CD4-positive, alpha-beta memory T cell (primary cell): ENCODE data around the gene RNASEH2B. TPM values are rescaled to one million over a fixed set of nuclear protein-coding genes. Genes with fewer than 3 reads are reported as not detected.

Experiments used
- CTCF ChIA-PET: fragments of 350-600 bp; sonication (Branson Sonifier 250); formaldehyde crosslinking; loops from one replicate; lab custom pipeline; 2021; ENCODE audit warnings: inconsistent platforms; ENCODE audit not compliant: partially characterized antibody; lab: Charles Lee
- POLR2A ChIA-PET: fragments of 350-600 bp; sonication (Branson Sonifier 250); formaldehyde crosslinking; loops from one replicate; lab custom pipeline; 2021; ENCODE audit not compliant: partially characterized antibody; lab: Charles Lee
- DNase-seq, 5 donors: peaks; one replicate each; pipeline versions ENCODE4 v3.0.0 to v3.0.0-alpha.2; 2020 to 2022; ENCODE audit warnings: mixed read lengths in 1 of 5
- H3K27ac ChIP-seq: one replicate; pipeline ENCODE4 v1.7.0; 2013; ENCODE audit warnings: low read depth, low read length
- H3K27me3 ChIP-seq: 2 replicates; pipeline ENCODE4 v1.7.0; 2013; ENCODE audit warnings: mild to moderate bottlenecking, low read length, moderate library complexity; ENCODE audit not compliant: insufficient read depth
- H3K36me3 ChIP-seq: 2 replicates; pipeline ENCODE4 v1.7.0; 2013; ENCODE audit warnings: mild to moderate bottlenecking, low read length, moderate library complexity; ENCODE audit not compliant: insufficient read depth
- H3K4me1 ChIP-seq: 2 replicates; pipeline ENCODE4 v1.7.0; 2013; ENCODE audit warnings: mild to moderate bottlenecking, low read length, moderate library complexity; ENCODE audit not compliant: insufficient read depth
- H3K4me3 ChIP-seq, 2 donors: one replicate each; pipeline ENCODE4 v1.7.0; 2013; ENCODE audit warnings: low read length in 2 of 2, mild to moderate bottlenecking in 1 of 2
- H3K9me3 ChIP-seq, 2 donors: one replicate each; pipeline ENCODE4 v1.7.0; 2013; ENCODE audit warnings: low read length in 2 of 2, control low read depth in 1 of 2; ENCODE audit not compliant: control insufficient read depth in 1 of 2
- H3K27ac Mint-ChIP-seq, 7 donors: one replicate each; pipeline ENCODE4 v1.8.0; 2020 to 2021; ENCODE audit warnings: mixed read lengths in 7 of 7, mild to moderate bottlenecking in 6 of 7, inconsistent platforms in 3 of 7, moderate library complexity in 3 of 7
- H3K27me3 Mint-ChIP-seq, 2 donors: one replicate each; pipeline ENCODE4 v1.8.0; 2020 to 2021; ENCODE audit warnings: mixed read lengths in 2 of 2
- H3K36me3 Mint-ChIP-seq, 2 donors: one replicate each; pipeline ENCODE4 v1.8.0; 2020 to 2021; ENCODE audit warnings: mixed read lengths in 2 of 2, inconsistent platforms in 1 of 2, mild to moderate bottlenecking in 1 of 2
- H3K4me1 Mint-ChIP-seq, 4 donors: one replicate each; pipeline ENCODE4 v1.8.0; 2020 to 2021; ENCODE audit warnings: mixed read lengths in 4 of 4, mild to moderate bottlenecking in 1 of 4
- H3K4me3 Mint-ChIP-seq, 8 donors: one replicate each; pipeline ENCODE4 v1.8.0; 2020 to 2021; ENCODE audit warnings: mixed read lengths in 8 of 8, mild to moderate bottlenecking in 7 of 8, moderate library complexity in 6 of 8, inconsistent platforms in 3 of 8
- H3K9me3 Mint-ChIP-seq, 8 donors: one replicate each; pipeline ENCODE4 v1.8.0; 2020 to 2021; ENCODE audit warnings: mixed read lengths in 8 of 8, mild to moderate bottlenecking in 5 of 8, inconsistent platforms in 3 of 8, moderate library complexity in 1 of 8
- intact Hi-C: fragments of 100-400 bp; cut with micrococcal nuclease; formaldehyde crosslinking; loops from one replicate; pipeline ENCODE4 v1.15.1; 2023
- polyA plus RNA-seq, 2 donors: library from polyadenylated mRNA; unstranded; fragments of 300-500 nt; fragmentation: Illumina TruSeq; gene quantifications; one replicate each; pipeline ENCODE4 v1.2.3, GENCODE V29; 2021
- total RNA-seq, 2 experiments: library from RNA; stranded (reverse); gene quantifications; one replicate each; pipeline ENCODE4 v1.2.3, GENCODE V29; 2021

Gene RNASEH2B
- total and polyA plus RNA-seq, 4 experiments from 2014 or later = 88.9 to 133 (median 103) TPM

DNA sequence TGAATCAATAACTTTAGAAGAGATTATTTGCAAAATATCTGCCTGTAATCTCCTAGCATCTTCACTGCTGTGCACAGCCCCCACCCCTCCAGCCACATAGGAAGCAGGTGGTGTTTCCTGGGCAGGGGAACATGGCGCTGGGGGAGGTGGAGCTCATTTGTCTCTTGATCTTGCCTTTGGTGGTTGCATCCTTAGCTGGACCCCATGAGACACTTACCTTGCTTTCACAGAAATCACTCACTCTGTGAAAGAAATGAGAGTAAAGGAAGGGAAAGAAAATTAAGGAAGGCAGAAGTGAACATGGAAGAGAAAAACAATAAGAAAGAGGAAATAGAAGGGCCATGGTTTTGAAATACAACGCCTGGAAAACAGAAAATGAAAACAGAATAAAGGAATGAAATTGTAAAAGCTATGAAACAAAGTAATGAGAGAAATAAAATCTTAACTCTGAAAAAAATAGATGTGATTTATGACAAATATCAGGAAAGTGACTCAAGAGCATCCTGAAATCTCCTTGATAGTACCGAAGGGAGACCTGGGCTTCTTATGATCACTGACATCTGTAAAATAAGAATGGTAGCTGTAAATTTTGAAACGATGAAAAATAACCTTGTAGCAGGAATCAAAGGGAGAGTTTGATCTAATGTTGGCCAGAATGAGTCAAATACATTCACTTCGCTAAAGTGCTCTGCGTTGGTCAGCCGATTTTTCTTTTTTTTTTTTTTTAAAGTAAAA lies 17.2 kb upstream of the RNASEH2B start:
- peak overlapping the region in 1 of 2 donors; percentile 29 for H3K4me3 ChIP-seq
- Mint-ChIP-seq H3K36me3 (peaks cover 0 to 6% of the 10 kb centered on the region in 2 donors), H3K4me3 (peak overlapping the region; percentile 77 to 91 (median 84)), H3K27ac (peak overlapping the region; percentile 78 to 99 (median 95)), H3K27me3 (peaks cover 0 to 2% of the 10 kb centered on the region in 2 donors), H3K4me1 (peaks cover 35 to 46% (median 39%) of the 10 kb centered on the region in 4 donors), H3K9me3 (peaks cover 0 to 3% (median 0%) of the 10 kb centered on the region in 8 donors)
- H3K4me1 ChIP-seq = peaks cover 45% of the 10 kb centered on the region
- intact Hi-C loops = loop anchor here (2.0 to 5.0 kb wide), 4 partner anchors 525 to 1100 kb away; partner anchors contain the start of genes KPNA3 and TRIM13
- H3K27me3 ChIP-seq = no peaks in the 10 kb centered on the region
- DNase-seq = peak; percentile 38 to 69 (median 51)
- peak overlapping the region; percentile 56 for H3K27ac ChIP-seq
- H3K9me3 ChIP-seq = no peaks in the 10 kb centered on the region
- CTCF ChIA-PET = interaction anchor here (0.7 to 6.1 kb wide), 14 partner anchors 10 to 916 kb away, joined by 3 to 70 read pairs (median 4); partner anchors contain the start of genes RNASEH2B and TRIM13
- POLR2A ChIA-PET = interaction anchor here (0.6 to 6.0 kb wide), 21 partner anchors 8 to 1449 kb away, joined by 3 to 181 read pairs (median 5); partner anchors contain the start of genes CAB39L, INTS6, KPNA3 and RNASEH2B
- H3K36me3 ChIP-seq = no peaks in the 10 kb centered on the region

DNA sequence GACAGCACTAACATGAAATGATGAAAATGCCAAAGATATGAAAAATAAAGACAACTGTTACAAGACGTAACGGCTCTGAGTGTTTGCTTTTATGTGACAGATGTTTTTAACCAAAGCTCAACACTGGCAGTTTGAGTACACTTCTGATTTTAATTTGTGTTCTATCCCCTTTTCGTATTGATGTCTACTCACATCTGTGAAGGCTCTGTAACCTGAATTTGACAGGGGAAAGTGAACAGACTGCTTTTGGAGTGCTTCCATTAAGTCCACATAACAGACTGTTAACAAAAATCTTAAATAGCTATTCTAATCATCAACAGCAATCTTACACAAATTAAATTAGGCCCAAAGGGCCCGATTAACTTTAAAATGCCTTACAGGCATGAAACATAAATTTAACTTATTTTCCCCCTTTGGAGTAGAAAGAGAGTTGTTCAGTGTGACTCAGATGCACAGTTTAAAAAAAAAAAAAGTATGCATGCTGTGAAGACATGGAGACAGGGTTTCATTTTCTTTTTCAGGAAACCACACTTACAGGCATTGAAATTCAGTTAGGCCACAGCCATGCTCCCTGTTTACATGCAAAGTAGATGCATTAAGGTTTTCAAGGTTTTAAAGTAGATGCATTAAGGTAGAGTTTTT lies 16.3 kb upstream of the RNASEH2B start:
- Mint-ChIP-seq H3K4me3 (peak overlapping the region; percentile 69 to 85 (median 82)), H3K4me1 (peaks cover 35 to 46% (median 39%) of the 10 kb centered on the region in 4 donors)
- intact Hi-C loops = loop anchor here (1.0 to 5.0 kb wide), 6 partner anchors 16 to 1101 kb away; partner anchors contain the start of genes KPNA3, RNASEH2B and TRIM13

DNA sequence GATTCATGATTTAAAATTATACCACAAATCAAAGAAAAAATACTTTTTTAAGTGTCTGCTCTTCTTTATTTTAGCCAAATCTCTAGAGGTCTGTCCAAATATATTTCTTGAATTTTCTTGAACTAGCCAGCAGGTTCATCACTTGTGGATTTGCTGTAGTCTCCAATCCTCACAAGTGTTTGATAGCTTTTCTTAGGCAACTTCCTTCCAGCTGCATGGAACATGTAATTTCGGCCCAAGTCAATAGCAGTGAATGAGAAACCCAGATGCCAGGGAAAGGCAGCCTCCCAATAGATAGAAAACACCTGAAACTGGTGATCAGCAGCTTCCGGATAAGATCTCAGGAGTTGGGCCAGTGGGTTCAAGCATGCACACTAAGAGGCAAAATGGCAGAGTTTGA lies 15.6 kb upstream of the RNASEH2B start:
- Mint-ChIP-seq H3K27ac (peak overlapping the region; percentile 78 to 97 (median 95)), H3K36me3 (peaks cover 0 to 6% of the 10 kb centered on the region in 2 donors), H3K4me1 (peaks cover 35 to 45% (median 39%) of the 10 kb centered on the region in 4 donors), H3K4me3 (peak overlapping the region in 6 of 8 donors; percentile 17 to 85 (median 64)), H3K27me3 (no peaks in the 10 kb centered on the region), H3K9me3 (peaks cover 0 to 3% (median 0%) of the 10 kb centered on the region in 8 donors)
- Histone ChIP-seq H3K4me3 (no peak overlapping the region), H3K27ac (peak overlapping the region; percentile 69), H3K36me3 (no peaks in the 10 kb centered on the region), H3K27me3 (no peaks in the 10 kb centered on the region), H3K9me3 (no peaks in the 10 kb centered on the region), H3K4me1 (peaks cover 45% of the 10 kb centered on the region)
- CTCF ChIA-PET = interaction anchor here (1.3 to 6.1 kb wide), 6 partner anchors 12 to 897 kb away, joined by 3 to 70 read pairs (median 12); partner anchors contain the start of genes RNASEH2B and TRIM13
- no peak for DNase-seq
- POLR2A ChIA-PET = interaction anchor here (0.7 to 6.0 kb wide), 10 partner anchors 9 to 1450 kb away, joined by 3 to 181 read pairs (median 9); partner anchors contain the start of genes CAB39L, RNASEH2B, SETDB2 and TRIM13
- intact Hi-C loops = loop anchor here (5.0 kb wide), 2 partner anchors 527 to 897 kb away; partner anchors contain the start of gene TRIM13

More for the DNA sequence above, 16.3 kb upstream of the RNASEH2B start:
- peaks cover 0 to 6% of the 10 kb centered on the region in 2 donors for H3K36me3 Mint-ChIP-seq
- no peaks in the 10 kb centered on the region for H3K9me3 ChIP-seq
- H3K9me3 Mint-ChIP-seq = peaks cover 0 to 3% (median 0%) of the 10 kb centered on the region in 8 donors
- H3K27ac ChIP-seq = peak overlapping the region; percentile 69
- H3K4me1 ChIP-seq = peaks cover 45% of the 10 kb centered on the region
- ChIA-PET POLR2A (interaction anchor here (0.7 to 6.0 kb wide), 19 partner anchors 9 to 1450 kb away, joined by 3 to 181 read pairs (median 6); partner anchors contain the start of genes CAB39L, INTS6, KPNA3 and RNASEH2B), CTCF (interaction anchor here (1.0 to 6.1 kb wide), 10 partner anchors 12 to 917 kb away, joined by 3 to 70 read pairs (median 6); partner anchors contain the start of genes RNASEH2B and TRIM13)
- H3K4me3 ChIP-seq = peak overlapping the region; percentile 42 to 50
- DNase-seq = peak; percentile 43 to 71 (median 59)
- no peaks in the 10 kb centered on the region for H3K27me3 ChIP-seq
- H3K27ac Mint-ChIP-seq = peak overlapping the region; percentile 78 to 97 (median 95)
- H3K27me3 Mint-ChIP-seq = peaks cover 0 to 2% of the 10 kb centered on the region in 2 donors
- no peaks in the 10 kb centered on the region for H3K36me3 ChIP-seq

DNA sequence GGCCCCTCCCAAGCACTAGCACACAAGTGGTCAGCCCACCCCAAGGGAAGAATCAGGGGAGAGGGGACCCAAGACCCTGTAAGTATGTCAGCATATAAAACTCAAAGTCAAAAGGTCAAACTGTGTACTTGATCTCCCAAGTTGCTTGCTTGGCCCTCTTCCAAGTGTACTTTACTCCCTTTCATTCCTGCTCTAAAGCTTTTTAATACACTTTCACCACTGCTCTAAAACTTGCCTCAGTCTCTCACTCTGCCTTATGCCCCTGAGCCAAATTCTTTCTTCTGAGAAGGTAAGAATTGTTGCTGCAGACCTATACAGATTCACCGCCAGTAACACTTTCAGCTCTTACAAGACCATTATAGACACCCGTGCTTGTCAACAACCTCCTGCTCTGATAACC lies 15.1 kb upstream of the RNASEH2B start:
- POLR2A ChIA-PET = interaction anchor here (0.9 to 6.0 kb wide), 6 partner anchors 8 to 1451 kb away, joined by 3 to 181 read pairs (median 12); partner anchors contain the start of genes CAB39L, RNASEH2B, SETDB2 and TRIM13

DNA sequence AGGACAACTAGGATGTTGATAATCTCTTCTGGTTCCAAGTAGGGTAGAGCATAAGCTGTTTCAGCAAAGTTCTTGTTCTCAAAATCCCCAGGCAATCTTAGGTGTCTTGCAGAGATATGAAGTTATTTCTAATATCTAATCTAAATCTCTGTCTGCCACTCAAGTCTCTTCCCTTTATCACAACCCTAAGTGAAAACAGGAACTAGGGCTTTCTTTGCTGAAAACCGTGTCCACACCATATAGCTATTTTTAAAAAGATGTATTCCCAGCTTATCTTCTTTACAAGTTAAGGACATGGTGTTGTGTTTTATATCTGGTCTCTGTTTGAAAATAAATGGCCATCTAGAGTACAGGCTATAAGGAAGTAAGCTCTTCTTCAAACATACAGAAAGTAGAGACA lies 11.3 kb upstream of the RNASEH2B start:
- peaks cover 0 to 4% of the 10 kb centered on the region in 2 donors for H3K36me3 Mint-ChIP-seq
- no peak for DNase-seq
- H3K27me3 Mint-ChIP-seq = no peaks in the 10 kb centered on the region
- ChIA-PET CTCF (interaction anchor here (1.5 to 2.1 kb wide), 2 partner anchors 13 to 18 kb away, joined by 3 to 13 read pairs; no protein-coding TSS in a partner anchor), POLR2A (no interaction called here)
- Histone ChIP-seq H3K9me3 (no peaks in the 10 kb centered on the region), H3K27ac (no peak overlapping the region), H3K36me3 (no peaks in the 10 kb centered on the region), H3K27me3 (no peaks in the 10 kb centered on the region), H3K4me1 (peaks cover 15% of the 10 kb centered on the region), H3K4me3 (no peak overlapping the region)
- no peak overlapping the region for H3K4me3 Mint-ChIP-seq
- peaks cover 13 to 17% (median 15%) of the 10 kb centered on the region in 4 donors for H3K4me1 Mint-ChIP-seq
- peaks cover 0 to 3% (median 0%) of the 10 kb centered on the region in 8 donors for H3K9me3 Mint-ChIP-seq
- intact Hi-C loops = no loop called here
- no peak overlapping the region for H3K27ac Mint-ChIP-seq

More for the DNA sequence above, 15.1 kb upstream of the RNASEH2B start:
- peak overlapping the region in 3 of 8 donors; percentile 24 to 58 (median 41) for H3K4me3 Mint-ChIP-seq
- DNase-seq = no peak
- no peak overlapping the region for H3K4me3 ChIP-seq
- H3K27ac ChIP-seq = no peak overlapping the region
- H3K27ac Mint-ChIP-seq = peak overlapping the region; percentile 78 to 96 (median 95)
- no peaks in the 10 kb centered on the region for H3K27me3 Mint-ChIP-seq
- H3K4me1 ChIP-seq = peaks cover 45% of the 10 kb centered on the region
- H3K27me3 ChIP-seq = no peaks in the 10 kb centered on the region
- intact Hi-C loops = loop anchor here (5.0 kb wide), 2 partner anchors 527 to 897 kb away; partner anchors contain the start of gene TRIM13
- peaks cover 0 to 6% of the 10 kb centered on the region in 2 donors for H3K36me3 Mint-ChIP-seq
- H3K4me1 Mint-ChIP-seq = peaks cover 35 to 41% (median 39%) of the 10 kb centered on the region in 4 donors
- H3K9me3 ChIP-seq = no peaks in the 10 kb centered on the region
- CTCF ChIA-PET = interaction anchor here (1.3 to 6.1 kb wide), 4 partner anchors 11 to 897 kb away, joined by 3 to 70 read pairs (median 14); partner anchors contain the start of gene TRIM13
- H3K9me3 Mint-ChIP-seq = peaks cover 0 to 3% (median 0%) of the 10 kb centered on the region in 8 donors
- no peaks in the 10 kb centered on the region for H3K36me3 ChIP-seq

DNA sequence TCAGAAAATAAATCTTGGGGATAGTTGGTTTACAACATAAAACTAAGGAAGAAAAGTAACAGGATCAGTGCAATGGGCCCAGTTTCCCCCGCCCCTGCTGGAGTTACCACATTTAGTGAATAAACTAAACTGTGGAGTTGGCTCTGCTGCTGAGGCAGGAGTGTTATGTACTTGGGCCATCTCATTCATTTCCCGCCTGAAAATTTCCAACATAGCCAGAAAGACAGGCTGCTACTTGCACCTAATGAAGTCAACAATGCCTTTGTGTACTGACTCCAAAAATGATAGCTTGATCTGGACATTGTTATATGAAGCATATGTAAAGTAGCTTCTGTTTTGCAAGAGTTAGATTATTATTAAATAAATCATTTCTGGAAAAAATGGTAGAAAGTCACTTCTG lies 7.9 kb upstream of the RNASEH2B start:
- Mint-ChIP-seq H3K27ac (no peak overlapping the region), H3K27me3 (no peaks in the 10 kb centered on the region), H3K9me3 (no peaks in the 10 kb centered on the region), H3K4me3 (no peak overlapping the region), H3K4me1 (no peaks in the 10 kb centered on the region), H3K36me3 (no peaks in the 10 kb centered on the region)
- no peak for DNase-seq
- H3K9me3 ChIP-seq = no peaks in the 10 kb centered on the region
- POLR2A ChIA-PET = interaction anchor here (2.0 kb wide), 1 partner anchor 8 kb away, joined by 9 read pairs; no protein-coding TSS in a partner anchor
- no peak overlapping the region for H3K27ac ChIP-seq
- no peaks in the 10 kb centered on the region for H3K36me3 ChIP-seq
- no peak overlapping the region for H3K4me3 ChIP-seq
- no peaks in the 10 kb centered on the region for H3K4me1 ChIP-seq
- CTCF ChIA-PET = interaction anchor here (0.7 to 3.5 kb wide), 5 partner anchors 8 to 925 kb away, joined by 3 to 14 read pairs (median 3); partner anchors contain the start of gene RNASEH2B
- no peaks in the 10 kb centered on the region for H3K27me3 ChIP-seq
- intact Hi-C loops = no loop called here
